ENCODE data around the gene CPNE8.

DNA sequence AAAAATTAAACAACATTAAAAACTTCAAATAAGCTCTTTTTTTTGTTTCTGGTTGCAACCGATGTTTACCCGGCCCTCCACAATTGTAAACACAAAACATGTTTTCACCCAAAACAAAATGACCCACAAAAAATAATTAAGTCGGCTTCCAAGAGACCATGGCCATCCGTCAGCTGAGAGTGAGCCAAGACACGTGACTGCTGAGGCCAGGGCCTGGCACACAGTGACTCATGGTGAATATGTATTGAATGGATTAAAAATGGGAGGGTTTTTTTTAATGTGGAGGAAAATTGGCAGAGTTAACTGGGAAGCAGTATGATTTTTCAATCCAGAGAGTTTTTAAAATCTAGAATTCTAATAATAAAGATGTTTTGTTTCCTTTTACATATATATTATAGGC lies 13.8 kb upstream of the CPNE8 start:
- no peak for TF ChIP-seq POLR2A (IDR thresholded peaks at IDR 0.05)
- TF ChIP-seq, protein P1, sequence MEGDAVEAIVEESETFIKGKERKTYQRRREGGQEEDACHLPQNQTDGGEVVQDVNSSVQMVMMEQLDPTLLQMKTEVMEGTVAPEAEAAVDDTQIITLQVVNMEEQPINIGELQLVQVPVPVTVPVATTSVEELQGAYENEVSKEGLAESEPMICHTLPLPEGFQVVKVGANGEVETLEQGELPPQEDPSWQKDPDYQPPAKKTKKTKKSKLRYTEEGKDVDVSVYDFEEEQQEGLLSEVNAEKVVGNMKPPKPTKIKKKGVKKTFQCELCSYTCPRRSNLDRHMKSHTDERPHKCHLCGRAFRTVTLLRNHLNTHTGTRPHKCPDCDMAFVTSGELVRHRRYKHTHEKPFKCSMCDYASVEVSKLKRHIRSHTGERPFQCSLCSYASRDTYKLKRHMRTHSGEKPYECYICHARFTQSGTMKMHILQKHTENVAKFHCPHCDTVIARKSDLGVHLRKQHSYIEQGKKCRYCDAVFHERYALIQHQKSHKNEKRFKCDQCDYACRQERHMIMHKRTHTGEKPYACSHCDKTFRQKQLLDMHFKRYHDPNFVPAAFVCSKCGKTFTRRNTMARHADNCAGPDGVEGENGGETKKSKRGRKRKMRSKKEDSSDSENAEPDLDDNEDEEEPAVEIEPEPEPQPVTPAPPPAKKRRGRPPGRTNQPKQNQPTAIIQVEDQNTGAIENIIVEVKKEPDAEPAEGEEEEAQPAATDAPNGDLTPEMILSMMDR (IDR thresholded peaks at IDR 0.05), result no peak
